ENCODE data around the gene NME2. TPM values are rescaled to one million over a fixed set of nuclear protein-coding genes. Genes with fewer than 3 reads are reported as not detected.

NME2 gene
- polyA plus RNA-seq, 2 donors = 640 to 840 TPM

GRCh38 chr17:51124640-51125503 lies 41.3 kb upstream of the NME2 start:
- no peaks in the 10 kb centered on the region for H3K9me3 ChIP-seq (ENCODE audit: control insufficient read depth in 2 of 2, insufficient read depth in 1 of 2, low read depth in 1 of 2, low read length in 1 of 2)
- no peak overlapping the region for H3K4me3 ChIP-seq (ENCODE audit: low read depth in 1 of 2, low read length in 2 of 2)
- no peak overlapping the region for H3K27ac ChIP-seq (ENCODE audit: low read depth in 2 of 2, low read length in 1 of 2)
- no peaks in the 10 kb centered on the region for H3K36me3 ChIP-seq (ENCODE audit: control insufficient read depth in 2 of 2, insufficient read depth in 2 of 2, low read length in 1 of 2)
- H3K4me1 ChIP-seq (ENCODE audit: control insufficient read depth in 2 of 2, insufficient read depth in 2 of 2, low read length in 1 of 2) = no peaks in the 10 kb centered on the region
- 84 to 87% methylated on average over 5 of the region's 5 CpGs for WGBS, 2 donors
- H3K27me3 ChIP-seq (ENCODE audit: control insufficient read depth in 1 of 2, insufficient read depth in 2 of 2, low read length in 2 of 2) = no peaks in the 10 kb centered on the region

DNA sequence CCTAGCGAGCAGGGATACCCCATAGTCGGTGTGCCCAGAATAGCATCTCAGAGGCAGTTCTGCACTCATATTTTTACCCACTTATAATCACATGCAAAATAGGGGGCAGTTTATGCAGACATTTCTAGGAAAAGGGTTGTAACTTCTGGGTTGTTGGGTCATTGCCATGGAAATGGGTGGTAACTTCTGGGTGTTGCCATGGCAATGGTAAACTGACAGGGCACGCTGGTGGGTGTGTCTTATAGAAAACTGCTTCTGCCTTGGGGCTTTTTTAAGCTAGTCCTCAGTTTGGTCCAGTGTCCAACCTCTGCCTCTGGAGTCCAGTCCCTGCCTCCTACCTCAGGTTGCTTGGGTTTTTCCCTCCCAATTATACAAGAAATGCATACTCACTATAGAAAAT lies 38.1 kb upstream of the NME2 start:
- H3K27ac ChIP-seq (ENCODE audit: low read depth in 2 of 2, low read length in 1 of 2) = no peak overlapping the region
- WGBS, 2 donors = 41 to 62% methylated on average over 3 of the region's 3 CpGs
- no peaks in the 10 kb centered on the region for H3K9me3 ChIP-seq (ENCODE audit: control insufficient read depth in 2 of 2, insufficient read depth in 1 of 2, low read depth in 1 of 2, low read length in 1 of 2)
- no peaks in the 10 kb centered on the region for H3K4me1 ChIP-seq (ENCODE audit: control insufficient read depth in 2 of 2, insufficient read depth in 2 of 2, low read length in 1 of 2)
- H3K36me3 ChIP-seq (ENCODE audit: control insufficient read depth in 2 of 2, insufficient read depth in 2 of 2, low read length in 1 of 2) = no peaks in the 10 kb centered on the region
- no peaks in the 10 kb centered on the region for H3K27me3 ChIP-seq (ENCODE audit: control insufficient read depth in 1 of 2, insufficient read depth in 2 of 2, low read length in 2 of 2)
- no peak overlapping the region for H3K4me3 ChIP-seq (ENCODE audit: low read depth in 1 of 2, low read length in 2 of 2)

DNA sequence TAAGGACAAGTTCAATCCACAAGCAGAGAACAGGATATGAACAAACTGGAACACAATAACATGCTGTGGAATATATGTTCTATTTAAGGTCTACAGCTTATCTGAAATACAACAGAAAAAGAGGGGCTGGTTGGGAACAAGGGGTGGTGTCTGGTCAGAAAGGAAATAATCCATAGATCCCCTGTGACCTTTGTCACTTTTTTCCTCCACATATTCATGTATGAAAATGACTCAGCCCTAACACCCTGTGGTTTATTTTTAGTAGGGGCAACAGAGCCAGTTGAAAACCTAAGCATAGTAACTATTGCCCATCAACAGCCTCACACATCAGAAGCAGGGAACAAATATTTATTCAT lies 33.3 kb upstream of the NME2 start:
- H3K4me1 ChIP-seq (ENCODE audit: control insufficient read depth in 2 of 2, insufficient read depth in 2 of 2, low read length in 1 of 2) = no peaks in the 10 kb centered on the region
- H3K9me3 ChIP-seq (ENCODE audit: control insufficient read depth in 2 of 2, insufficient read depth in 1 of 2, low read depth in 1 of 2, low read length in 1 of 2) = no peaks in the 10 kb centered on the region
- no peaks in the 10 kb centered on the region for H3K36me3 ChIP-seq (ENCODE audit: control insufficient read depth in 2 of 2, insufficient read depth in 2 of 2, low read length in 1 of 2)
- H3K27me3 ChIP-seq (ENCODE audit: control insufficient read depth in 1 of 2, insufficient read depth in 2 of 2, low read length in 2 of 2) = no peaks in the 10 kb centered on the region
- no peak overlapping the region for H3K27ac ChIP-seq (ENCODE audit: low read depth in 2 of 2, low read length in 1 of 2)
- H3K4me3 ChIP-seq (ENCODE audit: low read depth in 1 of 2, low read length in 2 of 2) = no peak overlapping the region

DNA sequence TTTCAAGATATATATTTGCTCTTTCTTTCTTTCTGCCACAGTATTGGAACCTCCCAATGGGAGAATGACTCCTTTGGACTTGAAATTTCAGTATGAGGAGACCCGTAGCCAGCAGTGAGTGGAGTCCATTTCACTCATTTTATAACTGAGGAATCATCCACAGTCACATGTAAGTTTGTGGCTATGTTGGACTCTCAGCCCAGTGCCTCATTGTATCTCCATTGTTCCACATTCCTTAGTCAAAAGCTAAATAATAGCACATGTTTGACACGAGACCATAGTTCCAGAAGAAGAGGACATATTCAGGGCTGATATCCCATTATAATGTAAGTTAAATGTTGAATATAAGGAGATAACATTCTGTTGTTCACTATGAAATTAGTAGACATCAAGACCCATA lies 32.8 kb upstream of the NME2 start:
- no peak overlapping the region for H3K27ac ChIP-seq (ENCODE audit: low read depth in 2 of 2, low read length in 1 of 2)
- H3K4me1 ChIP-seq (ENCODE audit: control insufficient read depth in 2 of 2, insufficient read depth in 2 of 2, low read length in 1 of 2) = no peaks in the 10 kb centered on the region
- no peaks in the 10 kb centered on the region for H3K36me3 ChIP-seq (ENCODE audit: control insufficient read depth in 2 of 2, insufficient read depth in 2 of 2, low read length in 1 of 2)
- H3K4me3 ChIP-seq (ENCODE audit: low read depth in 1 of 2, low read length in 2 of 2) = no peak overlapping the region
- no peaks in the 10 kb centered on the region for H3K9me3 ChIP-seq (ENCODE audit: control insufficient read depth in 2 of 2, insufficient read depth in 1 of 2, low read depth in 1 of 2, low read length in 1 of 2)
- H3K27me3 ChIP-seq (ENCODE audit: control insufficient read depth in 1 of 2, insufficient read depth in 2 of 2, low read length in 2 of 2) = no peaks in the 10 kb centered on the region
- WGBS, 2 donors = 73 to 76% methylated on average over 2 of the region's 2 CpGs

DNA sequence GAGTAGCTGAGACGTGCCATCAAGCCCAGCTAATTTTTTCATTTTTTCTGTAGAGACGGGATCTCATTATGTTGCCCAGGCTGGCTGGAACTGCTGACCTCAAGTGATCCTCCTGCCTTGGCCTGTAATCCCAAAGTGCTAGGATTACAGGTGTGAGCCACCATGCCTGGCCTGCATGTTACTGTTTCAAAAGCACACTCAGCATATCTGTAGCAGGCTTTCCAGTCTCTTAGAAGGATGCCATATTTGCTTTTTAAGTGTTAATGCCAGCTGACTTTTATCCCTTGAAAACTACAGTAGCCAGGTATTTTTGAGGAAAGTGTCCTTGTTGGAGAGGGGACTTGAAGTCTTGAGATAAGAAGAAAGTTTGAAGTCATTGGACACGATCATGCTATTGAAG lies 30.3 kb upstream of the NME2 start:
- 93 to 95% methylated on average over 3 of the region's 3 CpGs for WGBS, 2 donors
- H3K27me3 ChIP-seq (ENCODE audit: control insufficient read depth in 1 of 2, insufficient read depth in 2 of 2, low read length in 2 of 2) = no peaks in the 10 kb centered on the region
- no peaks in the 10 kb centered on the region for H3K9me3 ChIP-seq (ENCODE audit: control insufficient read depth in 2 of 2, insufficient read depth in 1 of 2, low read depth in 1 of 2, low read length in 1 of 2)
- H3K4me1 ChIP-seq (ENCODE audit: control insufficient read depth in 2 of 2, insufficient read depth in 2 of 2, low read length in 1 of 2) = no peaks in the 10 kb centered on the region
- no peak overlapping the region for H3K4me3 ChIP-seq (ENCODE audit: low read depth in 1 of 2, low read length in 2 of 2)
- H3K36me3 ChIP-seq (ENCODE audit: control insufficient read depth in 2 of 2, insufficient read depth in 2 of 2, low read length in 1 of 2) = no peaks in the 10 kb centered on the region
- H3K27ac ChIP-seq (ENCODE audit: low read depth in 2 of 2, low read length in 1 of 2) = no peak overlapping the region

GRCh38 chr17:51142597-51142996 lies 23.6 kb upstream of the NME2 start:
- 95 to 96% methylated on average over 2 of the region's 2 CpGs for WGBS, 2 donors
- H3K4me3 ChIP-seq (ENCODE audit: low read depth in 1 of 2, low read length in 2 of 2) = no peak overlapping the region
- no peaks in the 10 kb centered on the region for H3K9me3 ChIP-seq (ENCODE audit: control insufficient read depth in 2 of 2, insufficient read depth in 1 of 2, low read depth in 1 of 2, low read length in 1 of 2)

GRCh38 chr17:51144266-51145022 lies 21.8 kb upstream of the NME2 start:
- no peaks in the 10 kb centered on the region for H3K36me3 ChIP-seq (ENCODE audit: control insufficient read depth in 2 of 2, insufficient read depth in 2 of 2, low read length in 1 of 2)
- 74 to 80% methylated on average over 6 of the region's 6 CpGs for WGBS, 2 donors
- no peak overlapping the region for H3K4me3 ChIP-seq (ENCODE audit: low read depth in 1 of 2, low read length in 2 of 2)
- H3K4me1 ChIP-seq (ENCODE audit: control insufficient read depth in 2 of 2, insufficient read depth in 2 of 2, low read length in 1 of 2) = no peaks in the 10 kb centered on the region
- no peak overlapping the region for H3K27ac ChIP-seq (ENCODE audit: low read depth in 2 of 2, low read length in 1 of 2)
- no peaks in the 10 kb centered on the region for H3K27me3 ChIP-seq (ENCODE audit: control insufficient read depth in 1 of 2, insufficient read depth in 2 of 2, low read length in 2 of 2)
- H3K9me3 ChIP-seq (ENCODE audit: control insufficient read depth in 2 of 2, insufficient read depth in 1 of 2, low read depth in 1 of 2, low read length in 1 of 2) = no peaks in the 10 kb centered on the region

More at GRCh38 chr17:51142597-51142996, 23.6 kb upstream of the NME2 start:
- Histone ChIP-seq H3K27me3 (ENCODE audit: control insufficient read depth in 1 of 2, insufficient read depth in 2 of 2, low read length in 2 of 2) (no peaks in the 10 kb centered on the region), H3K27ac (ENCODE audit: low read depth in 2 of 2, low read length in 1 of 2) (no peak overlapping the region), H3K4me1 (ENCODE audit: control insufficient read depth in 2 of 2, insufficient read depth in 2 of 2, low read length in 1 of 2) (no peaks in the 10 kb centered on the region), H3K36me3 (ENCODE audit: control insufficient read depth in 2 of 2, insufficient read depth in 2 of 2, low read length in 1 of 2) (no peaks in the 10 kb centered on the region)

- Histone ChIP-seq H3K4me3 (ENCODE audit: low read depth in 1 of 2, low read length in 2 of 2) (no peak overlapping the region), H3K4me1 (ENCODE audit: control insufficient read depth in 2 of 2, insufficient read depth in 2 of 2, low read length in 1 of 2) (no peaks in the 10 kb centered on the region), H3K9me3 (ENCODE audit: control insufficient read depth in 2 of 2, insufficient read depth in 1 of 2, low read depth in 1 of 2, low read length in 1 of 2) (no peaks in the 10 kb centered on the region), H3K27ac (ENCODE audit: low read depth in 2 of 2, low read length in 1 of 2) (no peak overlapping the region), H3K27me3 (ENCODE audit: control insufficient read depth in 1 of 2, insufficient read depth in 2 of 2, low read length in 2 of 2) (no peaks in the 10 kb centered on the region), H3K36me3 (ENCODE audit: control insufficient read depth in 2 of 2, insufficient read depth in 2 of 2, low read length in 1 of 2) (no peaks in the 10 kb centered on the region)
- 56 to 66% methylated on average over 4 of the region's 4 CpGs for WGBS, 2 donors
Measured at GRCh38 chr17:51147650-51148049, 18.6 kb upstream of the NME2 start.

GRCh38 chr17:51149163-51149562 lies 17.0 kb upstream of the NME2 start:
- Histone ChIP-seq H3K4me3 (ENCODE audit: low read depth in 1 of 2, low read length in 2 of 2) (no peak overlapping the region), H3K36me3 (ENCODE audit: control insufficient read depth in 2 of 2, insufficient read depth in 2 of 2, low read length in 1 of 2) (no peaks in the 10 kb centered on the region), H3K27ac (ENCODE audit: low read depth in 2 of 2, low read length in 1 of 2) (no peak overlapping the region), H3K9me3 (ENCODE audit: control insufficient read depth in 2 of 2, insufficient read depth in 1 of 2, low read depth in 1 of 2, low read length in 1 of 2) (no peaks in the 10 kb centered on the region), H3K4me1 (ENCODE audit: control insufficient read depth in 2 of 2, insufficient read depth in 2 of 2, low read length in 1 of 2) (no peaks in the 10 kb centered on the region), H3K27me3 (ENCODE audit: control insufficient read depth in 1 of 2, insufficient read depth in 2 of 2, low read length in 2 of 2) (no peaks in the 10 kb centered on the region)
- 84 to 91% methylated on average over 2 of the region's 2 CpGs for WGBS, 2 donors

DNA sequence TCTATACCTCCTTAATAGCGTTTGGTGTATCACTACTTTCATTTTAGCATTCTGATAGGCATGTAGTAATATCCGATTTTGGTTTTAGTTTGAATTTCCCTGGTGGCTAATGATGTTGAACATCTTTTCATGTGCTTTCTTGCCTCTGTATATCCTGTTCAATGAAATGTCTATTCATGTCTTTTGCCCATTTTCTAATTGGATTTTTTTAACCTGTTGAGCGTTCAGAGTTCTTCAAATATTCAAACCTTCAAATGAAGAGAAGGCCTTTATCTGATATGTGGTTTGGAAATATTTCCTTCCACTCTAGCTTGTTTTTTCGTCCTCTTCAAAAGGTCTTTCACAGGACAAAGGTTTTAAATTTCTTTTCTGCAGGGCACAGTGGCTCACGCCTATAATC lies 15.3 kb upstream of the NME2 start:
- Histone ChIP-seq H3K27me3 (ENCODE audit: control insufficient read depth in 1 of 2, insufficient read depth in 2 of 2, low read length in 2 of 2) (no peaks in the 10 kb centered on the region), H3K9me3 (ENCODE audit: control insufficient read depth in 2 of 2, insufficient read depth in 1 of 2, low read depth in 1 of 2, low read length in 1 of 2) (no peaks in the 10 kb centered on the region), H3K4me1 (ENCODE audit: control insufficient read depth in 2 of 2, insufficient read depth in 2 of 2, low read length in 1 of 2) (no peaks in the 10 kb centered on the region), H3K4me3 (ENCODE audit: low read depth in 1 of 2, low read length in 2 of 2) (no peak overlapping the region), H3K36me3 (ENCODE audit: control insufficient read depth in 2 of 2, insufficient read depth in 2 of 2, low read length in 1 of 2) (no peaks in the 10 kb centered on the region), H3K27ac (ENCODE audit: low read depth in 2 of 2, low read length in 1 of 2) (no peak overlapping the region)
- WGBS, 2 donors = 80 to 82% methylated on average over 5 of the region's 5 CpGs

Data from esophagus (tissue), 2 donors.